H1 (cell line): ENCODE results near the gene GAN. TPM values are rescaled to one million over a fixed set of nuclear protein-coding genes. Genes with fewer than 3 reads are reported as not detected.

Source experiments
- ATF2 ChIP-seq: IDR thresholded peaks from 2 replicates; pipeline ENCODE4 v1.6.1; 2012; ENCODE audit warnings: low read length, inconsistent platforms
- BCL11A ChIP-seq, 2 experiments: IDR thresholded peaks; one replicate each; pipeline ENCODE4 v1.6.1; 2011; ENCODE audit warnings: low read depth in 2 of 2, low read length in 2 of 2, mild to moderate bottlenecking in 2 of 2
- CHD7 ChIP-seq: fragments of 300-600 bp; sonication (generic); IDR thresholded peaks from 2 replicates; pipeline ENCODE4 v1.7.1; 2012; ENCODE audit warnings: low read length, moderate library complexity, mild to moderate bottlenecking, inconsistent platforms; ENCODE audit not compliant: insufficient replicate concordance
- RFX5 ChIP-seq: IDR thresholded peaks from 2 replicates; pipeline ENCODE4 v1.6.1; 2011; ENCODE audit warnings: low read depth, low read length, improper control_type of control experiment, borderline replicate concordance
- RXRA ChIP-seq: IDR thresholded peaks from 2 replicates; pipeline ENCODE4 v1.6.1; 2011; ENCODE audit warnings: low read depth, mild to moderate bottlenecking, low read length, moderate library complexity; ENCODE audit not compliant: insufficient read depth
- SP2 ChIP-seq: IDR thresholded peaks from 2 replicates; pipeline ENCODE4 v1.6.1; 2012; ENCODE audit warnings: mild to moderate bottlenecking, low read length, inconsistent platforms
- TAF7 ChIP-seq: optimal IDR thresholded peaks from 2 replicates; pipeline ENCODE3; 2011; ENCODE audit warnings: low read depth, mild to moderate bottlenecking, inconsistent platforms, low read length, moderate library complexity, borderline replicate concordance
- TEAD4 ChIP-seq: IDR thresholded peaks from 2 replicates; pipeline ENCODE4 v1.6.1; 2012; ENCODE audit warnings: low read depth, low read length, inconsistent platforms, mixed read lengths
- polyA plus RNA-seq, 7 experiments: library from polyadenylated mRNA; depleted of rRNA in 3 of 7; stranded (reverse) in 5 of 7; unstranded in 2 of 7; fragments of >200 nt in 5 of 7; fragments of 200-250 nt in 2 of 7; gene quantifications; 1 replicate in 5 of 7; 2 replicates in 1 of 7; 4 replicates in 1 of 7; pipeline versions ENCODE4 v1.2.1 to v1.2.3, GENCODE V29; 2011 to 2013; ENCODE audit warnings: missing spikeins in 2 of 7, mixed read lengths in 2 of 7
- total RNA-seq: library from RNA; stranded (reverse); fragmentation: NEBNext Ultra II Directional; extraction: Animal tissue kit (Norgen Biotek cat#: 25700); gene quantifications from 2 replicates; pipeline ENCODE4 v1.2.1, GENCODE V29; 2021

Gene GAN
- total and polyA plus RNA-seq, 2 of the 8 experiments (the other 6 are each of a cell fraction or from before 2014, with no cell fraction given): 4.5 to 23.9 TPM

- no peak for TF ChIP-seq CHD7
- TF ChIP-seq TEAD4: no peak
- TF ChIP-seq SP2: no peak
- no peak for TF ChIP-seq RFX5
- peak; percentile 87 for TF ChIP-seq TAF7
- no peak for TF ChIP-seq ATF2
- no peak for TF ChIP-seq BCL11A (IDR thresholded peaks at IDR 0.05; ENCODE audit: low read depth in 2 of 2, low read length in 2 of 2)
- no peak for TF ChIP-seq RXRA
Measured at GRCh38 chr16:81314603-81315270, at the start of gene GAN (continued).
